ENCODE results near the gene CLDN6. TPM values are rescaled to one million over a fixed set of nuclear protein-coding genes. Genes with fewer than 3 reads are reported as not detected.

The CLDN6 gene
- total and polyA plus RNA-seq, 9 of the 15 experiments (the other 6 are each of a cell fraction or from before 2014, with no cell fraction given): 0.22 to 0.75 (median 0.38) TPM; not detected in 3

- TF ChIP-seq, protein P1, sequence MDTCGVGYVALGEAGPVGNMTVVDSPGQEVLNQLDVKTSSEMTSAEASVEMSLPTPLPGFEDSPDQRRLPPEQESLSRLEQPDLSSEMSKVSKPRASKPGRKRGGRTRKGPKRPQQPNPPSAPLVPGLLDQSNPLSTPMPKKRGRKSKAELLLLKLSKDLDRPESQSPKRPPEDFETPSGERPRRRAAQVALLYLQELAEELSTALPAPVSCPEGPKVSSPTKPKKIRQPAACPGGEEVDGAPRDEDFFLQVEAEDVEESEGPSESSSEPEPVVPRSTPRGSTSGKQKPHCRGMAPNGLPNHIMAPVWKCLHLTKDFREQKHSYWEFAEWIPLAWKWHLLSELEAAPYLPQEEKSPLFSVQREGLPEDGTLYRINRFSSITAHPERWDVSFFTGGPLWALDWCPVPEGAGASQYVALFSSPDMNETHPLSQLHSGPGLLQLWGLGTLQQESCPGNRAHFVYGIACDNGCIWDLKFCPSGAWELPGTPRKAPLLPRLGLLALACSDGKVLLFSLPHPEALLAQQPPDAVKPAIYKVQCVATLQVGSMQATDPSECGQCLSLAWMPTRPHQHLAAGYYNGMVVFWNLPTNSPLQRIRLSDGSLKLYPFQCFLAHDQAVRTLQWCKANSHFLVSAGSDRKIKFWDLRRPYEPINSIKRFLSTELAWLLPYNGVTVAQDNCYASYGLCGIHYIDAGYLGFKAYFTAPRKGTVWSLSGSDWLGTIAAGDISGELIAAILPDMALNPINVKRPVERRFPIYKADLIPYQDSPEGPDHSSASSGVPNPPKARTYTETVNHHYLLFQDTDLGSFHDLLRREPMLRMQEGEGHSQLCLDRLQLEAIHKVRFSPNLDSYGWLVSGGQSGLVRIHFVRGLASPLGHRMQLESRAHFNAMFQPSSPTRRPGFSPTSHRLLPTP (IDR thresholded peaks at IDR 0.05; ENCODE audit: borderline replicate concordance, extremely low read depth, insufficient read length): no peak
- no peak for TF ChIP-seq ZNF175 (CRISPR knock-in tag; IDR thresholded peaks at IDR 0.05; ENCODE audit: low read depth)
- no peak for TF ChIP-seq U2AF1 (optimal IDR thresholded peaks at IDR 0.05; ENCODE audit: low read depth, low read length)
- TF ChIP-seq, protein P2, sequence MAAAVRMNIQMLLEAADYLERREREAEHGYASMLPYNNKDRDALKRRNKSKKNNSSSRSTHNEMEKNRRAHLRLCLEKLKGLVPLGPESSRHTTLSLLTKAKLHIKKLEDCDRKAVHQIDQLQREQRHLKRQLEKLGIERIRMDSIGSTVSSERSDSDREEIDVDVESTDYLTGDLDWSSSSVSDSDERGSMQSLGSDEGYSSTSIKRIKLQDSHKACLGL (CRISPR knock-in tag; IDR thresholded peaks at IDR 0.05; ENCODE audit: borderline replicate concordance, poor library complexity, severe bottlenecking): no peak
- TF ChIP-seq COPS2 (conservative IDR thresholded peaks at IDR 0.05): no peak
- peak; percentile 71 for TF ChIP-seq BCOR (IDR thresholded peaks at IDR 0.05)
- no peak for TF ChIP-seq MAFK (IDR thresholded peaks at IDR 0.05; ENCODE audit: low read length)
- TF ChIP-seq LCOR (CRISPR knock-in tag; IDR thresholded peaks at IDR 0.05): no peak
- no peak for TF ChIP-seq PPARD (CRISPR knock-in tag; IDR thresholded peaks at IDR 0.05)
- TF ChIP-seq E2F3 (CRISPR knock-in tag; IDR thresholded peaks at IDR 0.05): no peak
- TF ChIP-seq HDAC6 (IDR thresholded peaks at IDR 0.05; ENCODE audit: low read depth, low read length): no peak
- TF ChIP-seq, protein P3, sequence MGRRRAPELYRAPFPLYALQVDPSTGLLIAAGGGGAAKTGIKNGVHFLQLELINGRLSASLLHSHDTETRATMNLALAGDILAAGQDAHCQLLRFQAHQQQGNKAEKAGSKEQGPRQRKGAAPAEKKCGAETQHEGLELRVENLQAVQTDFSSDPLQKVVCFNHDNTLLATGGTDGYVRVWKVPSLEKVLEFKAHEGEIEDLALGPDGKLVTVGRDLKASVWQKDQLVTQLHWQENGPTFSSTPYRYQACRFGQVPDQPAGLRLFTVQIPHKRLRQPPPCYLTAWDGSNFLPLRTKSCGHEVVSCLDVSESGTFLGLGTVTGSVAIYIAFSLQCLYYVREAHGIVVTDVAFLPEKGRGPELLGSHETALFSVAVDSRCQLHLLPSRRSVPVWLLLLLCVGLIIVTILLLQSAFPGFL (CRISPR knock-in tag; IDR thresholded peaks at IDR 0.05): no peak
- peak; percentile 63; the same call in 1 of the 2 replicates for TF ChIP-seq ZNF263 (CRISPR knock-in tag; IDR thresholded peaks at IDR 0.05; ENCODE audit: borderline replicate concordance)
- TF ChIP-seq HMG20B (CRISPR knock-in tag; IDR thresholded peaks at IDR 0.05): no peak
- no peak for TF ChIP-seq TARDBP (IDR thresholded peaks at IDR 0.05)
- TF ChIP-seq SPI1 (IDR thresholded peaks at IDR 0.05; ENCODE audit: borderline replicate concordance, low read depth, low read length): no peak
- TF ChIP-seq BCL6 (CRISPR knock-in tag; IDR thresholded peaks at IDR 0.05): no peak
- no peak for TF ChIP-seq KLF16 (IDR thresholded peaks at IDR 0.05)
- TF ChIP-seq ZNF507 (tag; conservative IDR thresholded peaks at IDR 0.05): no peak
- no peak for TF ChIP-seq FOXJ2 (tag; IDR thresholded peaks at IDR 0.05)
- TF ChIP-seq ZNF124 (CRISPR knock-in tag; IDR thresholded peaks at IDR 0.05): no peak
- TF ChIP-seq GATA2 (CRISPR knock-in tag; IDR thresholded peaks at IDR 0.05): no peak
- no peak for TF ChIP-seq NR3C1 (CRISPR knock-in tag; IDR thresholded peaks at IDR 0.05)
- TF ChIP-seq NRF1 (conservative IDR thresholded peaks at IDR 0.05 in 1 of 2, IDR thresholded peaks at IDR 0.05 in 1 of 2): peak in 1 of 2 experiments; percentile 42; a peak in 2 of 4 replicates
Measured at GRCh38 chr16:2983706-2984136, 34.3 kb downstream of the CLDN6 start (continued).

Measured in K562 (cell line).